Stimulated activated naive CD8-positive, alpha-beta T cell treated with anti-CD3 and anti-CD28 coated beads, Interleukin-15, Interleukin-2, amounts not matched to agents 100 U/mL and 50 U/mL, for 24 hours (primary cell): ENCODE measurements around the gene KLF5.
A peak's percentile ranks its signal among the peaks of the same experiment; 100 is the strongest.
"Not testable (repeated sequence)": the region's sequence is repeated elsewhere in the genome, so short reads cannot be mapped to it uniquely, and the experiment has no call there.

Source experiments
- ATAC-seq: fragments of 150-1000 bp; cut with Tn5 transposase; one replicate; pipeline ENCODE4 v1.10.0; 2021
- DNase-seq: peaks from one replicate; pipeline ENCODE4 v3.0.0; 2021

Gene KLF5

DNA sequence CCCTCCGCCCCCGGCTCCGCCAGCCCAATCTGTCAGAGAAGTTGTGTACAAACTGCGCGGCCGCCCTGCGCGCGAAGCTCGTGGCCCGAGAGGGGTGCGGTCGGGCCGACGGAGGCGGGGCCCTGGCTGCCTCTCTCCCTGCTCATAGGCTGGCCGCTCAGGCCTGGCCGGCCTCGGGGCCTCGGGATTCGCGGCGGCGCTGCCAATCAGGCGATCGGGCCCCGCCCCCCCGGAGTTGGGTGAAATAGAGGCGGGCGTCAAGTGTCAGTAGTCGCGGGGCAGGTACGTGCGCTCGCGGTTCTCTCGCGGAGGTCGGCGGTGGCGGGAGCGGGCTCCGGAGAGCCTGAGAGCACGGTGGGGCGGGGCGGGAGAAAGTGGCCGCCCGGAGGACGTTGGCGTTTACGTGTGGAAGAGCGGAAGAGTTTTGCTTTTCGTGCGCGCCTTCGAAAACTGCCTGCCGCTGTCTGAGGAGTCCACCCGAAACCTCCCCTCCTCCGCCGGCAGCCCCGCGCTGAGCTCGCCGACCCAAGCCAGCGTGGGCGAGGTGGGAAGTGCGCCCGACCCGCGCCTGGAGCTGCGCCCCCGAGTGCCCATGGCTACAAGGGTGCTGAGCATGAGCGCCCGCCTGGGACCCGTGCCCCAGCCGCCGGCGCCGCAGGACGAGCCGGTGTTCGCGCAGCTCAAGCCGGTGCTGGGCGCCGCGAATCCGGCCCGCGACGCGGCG, at the start of gene KLF5:
Gene KLF5, plus strand, starts transcription at position 270 of the 724 bp plus-strand sequence. Its CDS starts 323 bp downstream, at position 593.
- peak; percentile 99 for ATAC-seq
- peak; percentile 96 for DNase-seq

DNA sequence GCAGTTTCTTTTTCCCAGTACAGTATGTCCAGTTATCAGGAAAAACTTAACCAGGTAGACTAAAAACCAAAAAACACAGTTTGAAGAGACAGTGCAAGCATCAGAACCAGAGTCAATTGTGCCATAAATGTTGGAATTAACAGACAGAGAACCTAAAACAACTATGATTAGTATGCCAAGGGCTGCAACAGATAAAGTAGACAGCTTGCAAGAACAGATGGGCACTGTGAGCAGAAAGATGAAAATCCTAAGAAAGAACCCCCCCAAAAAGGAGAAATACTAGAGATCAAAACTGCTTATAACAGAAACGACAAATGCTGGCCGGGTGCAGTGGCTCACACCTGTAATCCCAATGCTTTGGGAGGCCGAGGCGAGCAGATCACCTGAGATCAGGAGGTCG, 47.1 kb upstream of the KLF5 start:
- ATAC-seq (no peak), DNase-seq (no peak)

DNA sequence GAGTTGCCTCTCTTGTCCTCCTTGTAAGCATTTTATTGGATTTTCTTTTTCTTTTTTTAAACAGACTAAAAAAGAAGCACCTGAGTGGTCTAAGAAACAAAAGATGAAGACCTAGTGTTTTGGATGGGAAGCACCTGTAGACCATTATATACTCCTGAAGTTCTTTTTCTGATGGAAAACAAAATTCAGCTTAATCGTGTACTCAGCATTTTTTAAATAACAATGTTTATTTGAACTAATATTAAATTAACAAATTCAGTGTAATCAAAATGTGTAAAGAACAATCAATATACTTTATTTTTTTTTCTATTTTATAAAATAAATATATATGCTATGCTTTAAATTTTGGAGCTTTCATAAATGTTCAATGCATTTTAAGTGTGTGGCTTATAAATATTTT, 43.0 kb upstream of the KLF5 start:
- no peak for DNase-seq
- no peak for ATAC-seq

DNA sequence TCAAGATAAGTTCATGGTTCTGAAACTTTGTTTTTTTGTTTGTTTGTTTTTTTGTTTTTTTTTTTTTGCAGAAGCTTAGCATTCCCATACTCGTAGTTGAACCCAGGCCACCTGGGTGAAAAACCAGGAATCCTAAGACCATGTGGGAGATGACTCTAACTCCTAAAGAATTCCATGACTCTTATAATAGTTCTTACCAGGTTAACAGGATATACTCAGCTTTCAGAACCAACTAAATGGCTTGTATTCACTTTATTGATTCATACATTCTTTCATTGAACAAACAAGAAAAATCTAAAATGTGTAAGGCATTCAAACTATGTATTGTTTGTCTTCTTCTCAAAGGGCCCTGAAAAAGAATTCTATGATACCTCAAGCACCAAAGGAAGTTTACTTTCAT, 40.5 kb upstream of the KLF5 start:
- DNase-seq, result no peak
- ATAC-seq, result no peak

DNA sequence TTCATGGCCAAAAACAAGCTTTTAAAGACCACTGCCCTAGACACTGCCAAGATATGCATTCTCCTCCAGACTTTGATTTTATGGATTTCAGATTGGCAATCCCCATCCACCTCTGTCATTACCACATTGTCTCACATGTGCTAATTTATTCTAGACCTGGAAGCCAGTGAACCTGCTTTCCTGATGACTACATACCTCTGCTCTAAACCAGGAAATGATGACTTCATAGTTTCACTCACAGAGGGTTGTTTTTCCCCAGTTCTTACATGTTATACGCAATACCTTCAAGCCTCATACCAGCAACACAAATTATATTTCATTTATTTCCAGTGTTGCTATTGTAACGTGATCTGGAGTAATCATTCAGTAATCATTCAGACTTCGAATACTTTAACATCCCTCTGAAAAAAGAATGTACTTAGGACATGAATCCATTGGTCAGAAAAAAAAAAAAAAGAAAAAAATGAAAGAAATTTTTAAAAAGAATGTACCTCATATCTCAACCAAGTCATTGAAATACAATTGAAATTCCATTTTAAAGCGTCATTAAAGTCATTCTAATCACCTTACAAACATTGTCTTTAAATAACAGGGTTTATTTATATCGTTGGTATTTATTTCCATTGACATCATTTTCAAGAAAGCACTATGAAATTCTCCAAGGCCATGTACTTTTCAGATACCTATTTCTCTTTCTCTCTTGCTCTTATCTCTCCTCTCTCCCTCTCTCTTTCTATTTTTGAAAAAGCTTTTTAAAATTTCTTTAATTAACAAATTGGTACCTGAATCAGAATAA, 33.4 kb upstream of the KLF5 start:
- ATAC-seq, result peak; percentile 52

DNA sequence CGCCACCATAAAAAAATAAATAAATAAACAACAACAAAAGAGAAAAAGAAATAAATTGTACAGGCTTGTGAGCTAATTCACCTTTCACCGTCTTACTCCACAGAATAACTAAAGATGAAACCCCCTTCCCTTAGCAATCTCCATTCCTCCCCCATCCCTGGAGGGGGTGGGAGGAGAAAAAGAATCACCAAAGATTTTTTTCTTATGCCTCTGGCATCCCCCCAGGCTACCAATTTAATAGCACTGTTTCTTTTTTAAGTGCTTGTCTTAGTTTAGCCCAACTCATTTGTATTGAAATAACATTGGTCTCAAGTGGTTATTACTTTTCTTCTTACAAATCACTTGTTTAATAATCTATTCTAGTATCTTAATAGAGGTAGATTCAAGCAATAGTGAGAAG, 23.9 kb upstream of the KLF5 start:
- DNase-seq (no peak), ATAC-seq (no peak)

More for the DNA sequence above, 33.4 kb upstream of the KLF5 start:
- no peak for DNase-seq

DNA sequence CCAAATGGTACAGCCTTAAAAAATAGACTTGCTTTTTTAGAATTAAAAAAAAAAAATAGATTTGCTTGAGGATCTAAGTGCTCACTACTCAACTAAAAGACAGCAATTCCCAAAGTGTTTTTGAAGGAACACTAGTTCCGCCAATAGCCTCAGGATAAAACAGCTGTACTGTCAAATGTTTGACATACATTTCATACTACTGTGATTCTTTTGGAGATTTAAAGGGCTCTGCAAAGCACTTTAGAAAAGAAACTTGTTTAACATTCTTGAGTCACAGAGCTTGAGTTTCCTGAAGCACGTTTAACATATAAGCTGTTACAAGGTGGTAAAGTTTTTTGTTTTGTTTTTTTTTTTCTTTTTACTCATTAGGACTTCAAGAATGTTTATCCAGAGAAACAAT, 23.1 kb upstream of the KLF5 start:
- no peak for ATAC-seq
- no peak for DNase-seq

DNA sequence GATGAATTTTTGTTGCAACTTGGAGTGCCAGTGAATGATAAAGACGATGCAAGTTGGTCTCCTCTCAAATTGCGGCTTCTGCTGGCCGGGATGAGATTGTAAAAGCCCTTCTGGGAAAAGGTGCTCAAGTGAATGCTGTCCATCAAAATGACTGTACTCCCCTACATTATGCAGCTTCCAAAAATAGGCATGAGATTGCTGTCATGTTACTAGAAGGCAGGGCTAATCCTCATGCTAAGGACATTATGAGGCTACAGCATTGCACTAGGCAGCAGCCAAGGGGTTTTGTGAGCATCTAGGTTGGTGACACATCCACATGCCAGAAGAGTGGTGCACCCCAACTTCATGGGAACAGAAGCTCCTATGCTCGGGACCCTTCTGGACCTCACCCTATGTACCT, 22.2 kb upstream of the KLF5 start:
- ATAC-seq, result no peak
- no peak for DNase-seq

DNA sequence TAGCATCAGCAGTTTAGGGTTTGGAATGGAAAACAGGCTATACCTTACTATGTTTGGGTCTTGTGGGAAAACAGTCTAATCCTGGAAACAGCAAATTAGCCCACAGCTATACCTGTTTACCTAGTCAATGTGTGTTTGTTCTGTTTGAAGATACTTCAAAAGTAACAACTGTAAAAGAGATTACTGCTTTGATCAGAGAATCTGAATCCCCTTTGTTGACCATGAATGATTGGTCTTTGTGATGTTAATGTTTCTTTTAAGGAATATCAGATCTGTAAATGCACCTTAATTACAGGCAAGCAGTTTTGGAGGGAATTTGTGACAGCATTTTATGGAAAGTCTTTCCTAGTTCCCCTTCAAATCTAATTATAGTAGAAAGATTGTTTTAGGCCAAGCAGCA, 20.7 kb upstream of the KLF5 start:
- ATAC-seq (no peak), DNase-seq (no peak)

DNA sequence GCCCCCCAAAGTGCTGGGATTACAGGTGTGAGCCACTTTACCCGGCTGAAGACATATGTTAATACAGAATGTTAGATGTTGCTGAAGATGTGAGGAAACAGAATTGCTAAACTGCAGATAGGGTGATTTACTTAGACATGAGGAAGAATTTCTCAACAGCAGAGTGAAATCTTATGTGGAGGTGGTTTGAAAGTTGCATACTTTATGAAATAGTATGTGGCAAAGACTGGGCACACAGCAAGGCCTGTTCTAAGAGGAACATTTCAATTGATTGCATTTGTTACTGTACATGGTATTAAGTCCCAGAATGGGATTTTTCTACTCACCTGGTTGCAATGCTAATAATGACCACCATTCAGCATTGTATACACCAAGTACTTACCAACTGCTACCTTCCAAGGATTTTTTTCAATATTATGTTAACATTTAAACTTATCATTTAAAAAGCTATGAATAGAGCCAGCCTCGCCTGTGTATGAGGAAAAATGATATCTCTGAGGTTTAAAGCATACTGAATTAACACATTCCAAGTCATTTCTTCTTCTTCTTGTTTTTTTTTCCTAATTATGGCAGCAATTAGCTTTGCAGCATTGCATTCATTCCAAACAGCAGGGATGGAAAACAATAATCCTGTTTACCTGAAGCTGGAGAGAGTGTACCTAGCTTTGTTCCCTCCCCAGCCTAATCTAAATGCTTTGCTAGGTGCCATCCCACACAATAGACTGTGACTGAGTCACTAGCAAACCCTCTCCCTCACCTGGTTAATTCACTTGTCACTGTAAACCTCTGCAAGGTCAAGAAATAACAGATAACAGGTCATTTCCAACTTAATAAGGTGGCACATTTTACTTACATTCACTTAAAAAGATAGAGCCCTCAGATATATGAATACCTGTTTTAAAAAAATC, 19.4 kb upstream of the KLF5 start:
- ATAC-seq (no peak), DNase-seq (no peak)

DNA sequence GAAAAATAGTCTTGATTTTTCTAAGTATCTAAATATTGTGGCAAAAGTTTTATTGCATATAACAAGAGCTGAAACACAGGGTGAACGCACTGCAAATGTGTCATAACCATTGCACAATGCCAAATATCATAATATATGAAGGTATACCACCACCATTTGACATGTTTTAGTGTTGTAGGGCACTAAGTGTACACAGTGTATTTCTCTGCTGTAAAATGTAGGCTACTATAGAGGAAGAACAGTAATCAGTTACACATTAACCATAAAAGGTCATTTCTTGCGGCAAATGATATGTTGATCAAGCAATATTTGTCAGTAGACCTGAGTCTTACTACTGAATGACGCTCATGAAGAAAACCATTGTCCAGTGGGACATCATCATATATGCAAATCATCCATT, 18.3 kb upstream of the KLF5 start:
- ATAC-seq, result no peak
- no peak for DNase-seq

DNA sequence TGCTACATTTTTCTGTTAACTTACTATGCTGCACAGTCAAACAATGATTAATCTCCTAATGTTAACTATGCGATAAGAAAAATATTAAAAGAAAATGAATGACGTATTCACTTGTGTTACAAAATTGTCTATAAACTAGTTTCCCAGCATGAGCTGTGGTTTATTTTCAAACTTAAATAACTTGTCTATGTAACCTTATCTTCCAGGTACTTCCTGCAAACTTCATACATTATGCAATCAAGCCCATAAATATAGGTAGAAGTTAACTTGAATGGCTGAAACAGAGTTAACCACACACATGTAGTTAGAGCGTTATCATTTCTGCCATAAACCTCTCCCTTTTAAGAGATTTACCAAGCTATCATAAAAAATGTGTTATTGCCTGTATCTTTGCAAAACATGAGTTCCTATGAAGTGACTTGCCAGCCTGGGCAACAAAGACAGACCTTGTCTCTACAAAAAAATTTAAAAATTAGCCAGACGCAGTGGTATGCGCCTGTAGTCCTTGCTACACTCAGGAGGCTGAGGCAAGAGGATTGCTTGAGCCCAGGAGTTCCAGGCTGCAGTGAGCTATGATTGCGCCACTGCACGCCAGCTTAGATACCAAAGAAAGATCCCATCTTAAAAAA, 17.7 kb upstream of the KLF5 start:
- ATAC-seq, result no peak
- DNase-seq, result no peak

DNA sequence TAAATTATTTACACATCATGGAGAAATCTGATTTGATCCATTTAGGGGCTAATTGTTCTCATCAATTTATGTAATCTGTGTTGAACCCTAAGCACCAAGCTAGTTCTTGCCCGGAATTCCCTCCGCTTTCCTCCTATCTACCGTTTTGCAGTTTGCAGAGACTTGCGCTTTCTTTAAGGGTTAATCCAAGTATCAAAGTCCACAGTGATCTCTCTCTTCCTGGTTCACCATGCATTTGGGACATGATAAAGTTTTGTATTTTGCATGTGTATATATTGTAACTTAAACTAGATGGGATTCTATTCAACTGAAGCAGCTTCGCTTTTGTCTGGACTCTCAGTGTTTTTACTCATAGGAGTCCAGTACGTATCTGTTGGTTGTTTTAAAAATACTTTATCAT, 13.8 kb upstream of the KLF5 start:
- ATAC-seq (no peak), DNase-seq (no peak)

DNA sequence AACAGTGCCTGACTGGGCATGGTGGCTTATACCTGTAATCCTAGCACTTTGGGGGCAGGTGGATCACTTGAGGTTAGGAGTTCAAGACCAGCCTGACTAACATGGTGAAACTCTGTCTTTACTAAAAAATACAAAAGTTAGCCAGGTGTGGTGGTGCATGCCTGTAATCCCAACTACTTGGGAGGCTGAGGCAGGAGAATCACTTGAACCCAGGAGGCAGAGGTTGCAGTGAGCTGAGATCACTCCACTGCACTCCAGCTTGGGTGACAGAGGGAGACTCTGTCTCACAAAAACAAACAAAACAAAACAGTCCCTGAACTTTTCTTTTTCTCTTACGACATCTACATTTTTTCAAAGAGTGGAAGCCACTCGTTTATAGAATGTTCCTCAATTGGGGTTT, 10.2 kb upstream of the KLF5 start:
- not testable (repeated sequence) for DNase-seq, ATAC-seq

DNA sequence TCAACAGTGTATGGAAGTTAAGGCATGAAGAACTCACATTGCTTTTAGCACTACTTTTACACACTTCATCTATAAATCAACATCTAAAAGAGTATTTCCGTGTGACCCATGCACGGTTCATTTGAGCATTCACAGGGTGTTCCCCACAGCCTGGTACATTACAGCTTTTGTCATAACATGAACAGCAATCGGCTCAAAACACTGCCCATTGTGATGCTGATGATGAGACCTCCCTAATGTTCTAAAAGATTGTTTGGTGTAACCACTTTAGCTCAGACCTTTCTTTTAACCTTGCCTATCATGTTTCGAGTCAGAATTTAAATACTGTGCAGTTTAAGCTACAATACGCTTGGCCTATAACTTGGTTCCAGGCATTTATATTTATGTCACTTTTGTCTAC, 4.1 kb upstream of the KLF5 start:
- DNase-seq (no peak), ATAC-seq (no peak)

DNA sequence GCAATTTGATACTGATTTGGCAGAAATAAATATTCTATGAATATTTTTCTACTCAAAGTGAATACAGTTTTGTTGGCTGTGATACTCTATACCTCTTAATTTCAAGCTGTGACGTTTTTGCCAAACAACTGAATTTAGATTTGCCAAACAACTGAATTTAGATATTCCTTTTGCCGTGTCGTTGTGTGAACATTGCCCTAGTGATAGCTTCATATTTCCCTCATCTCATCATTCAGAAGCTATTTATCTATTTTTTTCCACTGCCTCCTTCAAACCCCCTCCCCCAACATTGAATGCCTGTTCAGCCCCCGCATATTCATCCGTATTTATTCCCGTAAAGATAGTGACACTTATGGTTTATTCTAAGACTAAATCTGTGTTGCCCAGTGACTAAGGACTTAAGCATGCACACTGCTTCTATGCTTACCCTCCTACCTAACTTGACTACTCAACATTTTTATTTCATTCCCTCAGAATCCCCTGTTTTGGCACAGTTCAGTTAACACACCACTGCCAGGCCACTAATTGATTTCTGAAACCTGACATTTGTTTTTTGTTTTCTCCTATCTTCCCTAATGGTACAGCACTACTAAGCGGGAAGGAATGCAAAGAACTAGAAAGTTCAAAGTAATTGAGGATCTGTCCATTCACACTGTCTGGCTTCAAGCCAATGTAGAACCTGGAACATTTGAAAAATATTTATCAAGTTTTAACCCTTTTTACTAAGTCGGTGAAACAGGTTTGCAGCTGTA, 2.8 kb upstream of the KLF5 start:
- no peak for DNase-seq

DNA sequence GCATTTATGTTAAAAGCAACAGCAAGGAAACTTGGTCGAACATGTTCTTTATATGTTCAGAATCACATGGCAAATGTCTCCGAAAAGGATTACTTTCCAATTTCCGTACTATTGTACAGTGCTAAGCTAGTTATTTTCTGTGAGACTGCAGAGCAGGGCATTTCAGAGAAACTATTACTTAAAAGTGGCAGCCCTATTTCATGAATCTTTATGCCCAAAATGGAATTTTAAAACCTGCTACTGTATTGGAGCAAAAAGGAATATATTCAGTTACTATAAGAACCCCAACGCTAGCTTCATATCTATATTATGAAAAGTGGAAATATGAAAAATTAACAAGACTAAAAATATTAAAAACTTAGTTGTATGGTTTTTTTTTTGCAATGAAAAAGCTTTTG, 2.2 kb upstream of the KLF5 start:
- ATAC-seq (no peak), DNase-seq (no peak)

More for the DNA sequence above, 2.8 kb upstream of the KLF5 start:
- ATAC-seq, result no peak

DNA sequence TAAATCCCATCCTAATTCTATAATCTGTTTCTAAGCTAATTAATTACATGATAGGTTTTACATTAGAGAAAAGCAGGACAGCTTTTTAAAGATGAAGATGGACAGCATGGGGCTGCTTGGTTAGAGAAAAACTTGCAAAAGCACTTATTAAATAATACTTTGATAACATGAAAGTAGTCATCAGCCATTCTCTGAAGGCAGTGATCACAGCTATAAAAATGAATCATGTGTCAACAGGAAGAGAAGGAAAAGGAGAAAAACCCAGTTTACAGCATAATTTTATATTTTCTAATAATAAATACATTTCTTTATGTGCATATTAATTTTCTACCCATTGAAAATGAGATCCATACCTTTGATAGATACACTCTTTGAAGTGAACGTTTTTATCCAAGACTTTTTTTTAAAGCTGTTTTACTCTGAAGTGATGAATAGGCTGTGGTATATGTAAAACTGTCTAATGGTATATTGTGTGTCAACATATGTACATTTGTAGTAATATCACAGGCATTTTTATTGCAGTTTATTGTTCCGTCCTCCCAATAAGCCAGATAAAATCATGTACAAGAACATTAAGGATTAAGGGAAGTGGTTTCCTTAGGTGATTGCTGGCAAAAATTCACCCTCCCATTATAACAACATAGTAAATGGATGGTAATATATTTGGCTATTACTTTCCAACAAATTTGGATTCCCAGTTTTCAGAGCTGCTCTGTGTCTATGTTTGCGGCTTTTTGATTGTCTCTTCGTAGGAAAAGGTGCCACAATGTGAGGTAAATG, 1.3 kb upstream of the KLF5 start:
- ATAC-seq, result no peak
- DNase-seq, result no peak

DNA sequence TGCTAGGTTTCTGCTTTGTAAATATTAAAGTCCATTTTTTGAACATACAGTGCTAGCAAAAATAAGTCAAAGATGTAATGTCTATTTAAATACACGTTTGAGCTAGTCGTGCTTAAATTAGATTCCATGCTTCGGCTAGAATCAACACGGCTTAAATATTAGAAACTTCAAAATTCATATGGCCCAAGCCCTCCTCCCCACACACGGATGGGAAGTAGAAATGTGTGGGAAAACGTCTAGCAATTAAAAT, 816 bp upstream of the KLF5 start:
- DNase-seq (no peak), ATAC-seq (no peak)

DNA sequence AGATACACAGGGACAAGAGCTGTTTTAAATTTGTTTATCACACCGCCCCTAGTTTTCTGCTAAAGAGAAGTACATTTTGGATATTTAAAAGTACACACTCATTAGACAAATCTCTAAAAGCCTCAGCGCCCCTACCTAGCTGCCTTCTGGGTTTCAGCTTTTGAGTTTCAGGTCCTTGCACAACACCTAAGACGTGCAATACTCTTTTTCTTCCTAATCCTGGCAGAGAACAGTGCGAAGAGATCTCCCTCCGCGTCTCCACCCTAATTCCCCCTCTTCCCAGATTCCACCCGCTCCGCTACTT, 421 bp upstream of the KLF5 start:
- no peak for DNase-seq
- ATAC-seq, result no peak
